T-helper 2 cell treated with Interferon-gamma antibody and Interleukin-4, amounts not matched to agents 100 ng/mL and 5 ng/mL, for 36 hours (primary cell): ENCODE results near the gene AKR1A1. TPM values are rescaled to one million over a fixed set of nuclear protein-coding genes. Genes with fewer than 3 reads are reported as not detected.
"Not testable (repeated sequence)": the region's sequence is repeated elsewhere in the genome, so short reads cannot be mapped to it uniquely, and the experiment has no call there.

Experiments used
- intact Hi-C: fragments of 100-400 bp; cut with micrococcal nuclease; formaldehyde crosslinking; loops from one replicate; pipeline ENCODE4 v1.15.1; 2023
- total RNA-seq: library from RNA; stranded (reverse); gene quantifications from 2 replicates; pipeline ENCODE4 v1.2.3, GENCODE V29; 2022

Gene AKR1A1
- total RNA-seq, 1 donor from 2014 or later: 167 TPM

GRCh38 chr1:45523516-45523915, 27.1 kb upstream of the AKR1A1 start:
- intact Hi-C loops: not testable (repeated sequence)

- intact Hi-C loops: not testable (repeated sequence)
These were observed 26.7 kb upstream of the AKR1A1 start for GRCh38 chr1:45523975-45524374.

- intact Hi-C loops: no loop called here
These were observed 24.4 kb upstream of the AKR1A1 start for GRCh38 chr1:45526135-45526644.

- intact Hi-C loops: no loop called here
These were observed 19.9 kb upstream of the AKR1A1 start for GRCh38 chr1:45530632-45531135.

- intact Hi-C loops: no loop called here
These were observed 18.8 kb upstream of the AKR1A1 start for GRCh38 chr1:45531873-45532272.

- intact Hi-C loops: no loop called here
These were observed 14.4 kb upstream of the AKR1A1 start for GRCh38 chr1:45535988-45536766.

GRCh38 chr1:45536886-45537285, 13.7 kb upstream of the AKR1A1 start:
- intact Hi-C loops: no loop called here

GRCh38 chr1:45541193-45541592, 9.4 kb upstream of the AKR1A1 start:
- intact Hi-C loops: no loop called here

GRCh38 chr1:45542591-45542990, 8.0 kb upstream of the AKR1A1 start:
- intact Hi-C loops: no loop called here

- intact Hi-C loops: no loop called here
These were observed 6.8 kb upstream of the AKR1A1 start for GRCh38 chr1:45543581-45544417.

- intact Hi-C loops: no loop called here
These were observed 6.1 kb upstream of the AKR1A1 start for GRCh38 chr1:45544530-45544929.

- intact Hi-C loops: no loop called here
These were observed 5.6 kb upstream of the AKR1A1 start for GRCh38 chr1:45545019-45545493.

- intact Hi-C loops: no loop called here
These were observed 4.9 kb upstream of the AKR1A1 start for GRCh38 chr1:45545553-45546310.

- intact Hi-C loops: loop anchor here (1.0 to 5.0 kb wide), 2 partner anchors 30 to 209 kb away; partner anchors contain the start of genes MUTYH, PRDX1 and TOE1
These were observed 1.1 kb downstream of the AKR1A1 start for GRCh38 chr1:45551684-45552083.

GRCh38 chr1:45552331-45552730, 1.7 kb downstream of the AKR1A1 start:
- intact Hi-C loops: loop anchor here (5.0 kb wide), 1 partner anchor 210 kb away; the partner anchor contains the start of genes MUTYH and TOE1

- intact Hi-C loops: loop anchor here (5.0 kb wide), 1 partner anchor 212 kb away; the partner anchor contains the start of genes MUTYH and TOE1
These were observed 3.6 kb downstream of the AKR1A1 start for GRCh38 chr1:45554198-45554597.

GRCh38 chr1:45557422-45557944, 6.9 kb downstream of the AKR1A1 start:
- intact Hi-C loops: no loop called here

GRCh38 chr1:45563843-45564242, 13.2 kb downstream of the AKR1A1 start:
- intact Hi-C loops: no loop called here

- intact Hi-C loops: no loop called here
These were observed 16.1 kb downstream of the AKR1A1 start for GRCh38 chr1:45566722-45567121.

- intact Hi-C loops: no loop called here
These were observed 17.3 kb downstream of the AKR1A1 start for GRCh38 chr1:45567911-45568310.

GRCh38 chr1:45568421-45568820, 17.8 kb downstream of the AKR1A1 start:
- intact Hi-C loops: no loop called here
